Lower leg skin (tissue), 3 donors: ENCODE data around the gene PRC1.

ENCODE experiments used
- POLR2A ChIP-seq, 2 donors: fragments of 450-650 bp; IDR thresholded peaks; one replicate each; pipeline ENCODE4 v1.6.1; 2016 to 2017; ENCODE audit warnings: antibody characterized with exemption in 2 of 2, mild to moderate bottlenecking in 1 of 2, moderate library complexity in 1 of 2
- TF ChIP-seq, protein P1 (sequence below), 3 donors: fragments of 450-650 bp; IDR thresholded peaks; one replicate each; pipeline ENCODE4 v1.5.1; 2016; ENCODE audit warnings: antibody characterized with exemption in 3 of 3, mild to moderate bottlenecking in 3 of 3, moderate library complexity in 2 of 3

DNA sequence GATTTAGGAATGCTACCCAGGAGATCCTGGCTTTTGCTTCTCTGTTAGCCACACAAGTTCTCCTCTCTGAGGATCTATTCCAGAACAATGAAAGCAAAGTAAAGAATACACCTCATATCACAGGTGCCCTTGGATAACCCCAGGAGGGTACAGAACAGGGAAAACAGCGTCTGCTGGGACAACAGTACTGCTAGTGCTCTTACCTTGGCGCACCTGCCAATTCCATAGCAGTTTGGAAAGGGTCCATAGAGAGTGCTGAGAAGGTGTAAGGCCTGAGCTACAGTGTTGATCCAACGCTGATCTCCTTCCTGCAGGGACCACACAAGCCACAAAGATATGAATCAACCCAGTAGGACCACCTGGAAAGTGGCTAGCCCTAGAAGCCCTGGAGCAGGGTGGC is 12.9 kb upstream of the PRC1 start:
- TF ChIP-seq POLR2A (IDR thresholded peaks at IDR 0.05), result no peak
- TF ChIP-seq, protein P1, sequence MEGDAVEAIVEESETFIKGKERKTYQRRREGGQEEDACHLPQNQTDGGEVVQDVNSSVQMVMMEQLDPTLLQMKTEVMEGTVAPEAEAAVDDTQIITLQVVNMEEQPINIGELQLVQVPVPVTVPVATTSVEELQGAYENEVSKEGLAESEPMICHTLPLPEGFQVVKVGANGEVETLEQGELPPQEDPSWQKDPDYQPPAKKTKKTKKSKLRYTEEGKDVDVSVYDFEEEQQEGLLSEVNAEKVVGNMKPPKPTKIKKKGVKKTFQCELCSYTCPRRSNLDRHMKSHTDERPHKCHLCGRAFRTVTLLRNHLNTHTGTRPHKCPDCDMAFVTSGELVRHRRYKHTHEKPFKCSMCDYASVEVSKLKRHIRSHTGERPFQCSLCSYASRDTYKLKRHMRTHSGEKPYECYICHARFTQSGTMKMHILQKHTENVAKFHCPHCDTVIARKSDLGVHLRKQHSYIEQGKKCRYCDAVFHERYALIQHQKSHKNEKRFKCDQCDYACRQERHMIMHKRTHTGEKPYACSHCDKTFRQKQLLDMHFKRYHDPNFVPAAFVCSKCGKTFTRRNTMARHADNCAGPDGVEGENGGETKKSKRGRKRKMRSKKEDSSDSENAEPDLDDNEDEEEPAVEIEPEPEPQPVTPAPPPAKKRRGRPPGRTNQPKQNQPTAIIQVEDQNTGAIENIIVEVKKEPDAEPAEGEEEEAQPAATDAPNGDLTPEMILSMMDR (IDR thresholded peaks at IDR 0.05), result no peak
